Measurements from ENCODE around the gene GATA3.

GATA3 gene

GRCh38 chr10:8064436-8064835 is 9.9 kb downstream of the GATA3 start:
- DNase-seq (ENCODE audit: low read depth, low spot score), result no peak

- no peak for DNase-seq (ENCODE audit: low read depth, low spot score)
These were observed 11.2 kb downstream of the GATA3 start for GRCh38 chr10:8065651-8066050.

- no peak for DNase-seq (ENCODE audit: low read depth, low spot score)
These were observed 11.6 kb downstream of the GATA3 start for GRCh38 chr10:8066124-8066523.

GRCh38 chr10:8066797-8067196 is 12.3 kb downstream of the GATA3 start:
- DNase-seq (ENCODE audit: low read depth, low spot score), result no peak

DNA sequence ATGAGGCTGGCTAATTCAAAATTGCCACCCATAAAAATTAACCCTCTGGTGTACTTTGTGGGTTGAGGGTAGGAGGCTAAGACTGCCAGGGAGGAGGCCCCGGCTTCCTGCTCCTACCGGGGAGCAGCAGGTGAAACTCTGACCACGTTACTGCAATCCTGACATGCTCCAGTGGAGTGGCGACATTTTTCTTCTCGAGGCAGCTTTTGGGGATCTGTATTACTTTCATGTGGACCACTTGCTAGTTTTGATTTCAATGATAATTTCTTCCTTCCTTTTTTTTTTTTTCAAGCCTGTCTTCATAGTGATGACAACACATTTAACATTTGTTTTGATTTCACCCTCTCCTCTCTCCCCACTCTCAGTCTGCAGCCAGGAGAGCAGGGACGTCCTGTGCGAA is 14.6 kb downstream of the GATA3 start:
- DNase-seq (ENCODE audit: low read depth, low spot score), result no peak

GRCh38 chr10:8069627-8070026 is 15.1 kb downstream of the GATA3 start:
- no peak for DNase-seq (ENCODE audit: low read depth, low spot score)

DNA sequence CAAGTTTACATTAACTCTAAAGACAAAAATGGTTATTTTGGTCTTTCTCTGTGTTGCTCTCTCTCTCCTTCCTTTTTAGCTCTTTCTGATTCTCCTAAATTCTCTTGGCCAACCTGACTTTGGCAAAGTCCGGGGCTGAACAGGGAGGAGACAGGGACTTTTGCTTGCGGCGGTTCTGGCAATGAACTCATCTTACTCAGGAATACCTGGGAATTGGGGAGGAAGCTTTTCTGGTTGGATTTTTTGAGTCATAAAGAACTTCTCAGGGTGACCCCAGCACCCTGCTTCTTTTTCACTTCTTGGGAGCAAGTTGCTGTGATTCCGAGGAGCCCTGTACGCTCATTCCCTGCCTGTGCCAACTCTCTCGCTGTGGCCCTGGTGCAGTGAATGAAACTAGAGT is 16.0 kb downstream of the GATA3 start:
- no peak for DNase-seq (ENCODE audit: low read depth, low spot score)

- no peak for DNase-seq (ENCODE audit: low read depth, low spot score)
These were observed 16.5 kb downstream of the GATA3 start for GRCh38 chr10:8071006-8071405.

DNA sequence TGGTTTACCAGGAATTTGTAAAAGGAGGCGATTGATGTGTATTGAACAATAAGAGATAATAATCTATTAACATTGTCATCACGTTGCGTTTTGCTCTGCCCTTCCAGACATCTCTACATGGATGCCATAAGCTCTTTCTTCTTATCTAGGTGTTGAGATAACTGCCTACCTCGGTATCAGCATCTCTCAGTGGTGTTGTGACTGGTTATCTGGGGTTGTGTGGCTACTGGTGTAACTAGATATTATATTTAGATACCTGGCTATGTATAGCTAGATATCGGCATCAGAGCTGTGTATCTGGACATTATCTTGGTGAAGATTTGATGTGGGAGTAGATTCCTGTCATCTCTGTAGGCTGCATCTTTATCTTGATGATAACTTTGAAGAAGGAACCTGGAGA is 17.2 kb downstream of the GATA3 start:
- no peak for DNase-seq (ENCODE audit: low read depth, low spot score)

GRCh38 chr10:8072211-8072610 is 17.7 kb downstream of the GATA3 start:
- no peak for DNase-seq (ENCODE audit: low read depth, low spot score)

DNA sequence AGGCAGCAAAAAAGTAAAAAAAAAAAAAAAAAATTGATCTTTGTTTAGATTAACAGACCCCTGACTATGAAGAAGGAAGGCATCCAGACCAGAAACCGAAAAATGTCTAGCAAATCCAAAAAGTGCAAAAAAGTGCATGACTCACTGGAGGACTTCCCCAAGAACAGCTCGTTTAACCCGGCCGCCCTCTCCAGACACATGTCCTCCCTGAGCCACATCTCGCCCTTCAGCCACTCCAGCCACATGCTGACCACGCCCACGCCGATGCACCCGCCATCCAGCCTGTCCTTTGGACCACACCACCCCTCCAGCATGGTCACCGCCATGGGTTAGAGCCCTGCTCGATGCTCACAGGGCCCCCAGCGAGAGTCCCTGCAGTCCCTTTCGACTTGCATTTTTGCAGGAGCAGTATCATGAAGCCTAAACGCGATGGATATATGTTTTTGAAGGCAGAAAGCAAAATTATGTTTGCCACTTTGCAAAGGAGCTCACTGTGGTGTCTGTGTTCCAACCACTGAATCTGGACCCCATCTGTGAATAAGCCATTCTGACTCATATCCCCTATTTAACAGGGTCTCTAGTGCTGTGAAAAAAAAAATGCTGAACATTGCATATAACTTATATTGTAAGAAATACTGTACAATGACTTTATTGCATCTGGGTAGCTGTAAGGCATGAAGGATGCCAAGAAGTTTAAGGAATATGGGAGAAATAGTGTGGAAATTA is 19.4 kb downstream of the GATA3 start:
- DNase-seq (ENCODE audit: low read depth, low spot score), result no peak

DNA sequence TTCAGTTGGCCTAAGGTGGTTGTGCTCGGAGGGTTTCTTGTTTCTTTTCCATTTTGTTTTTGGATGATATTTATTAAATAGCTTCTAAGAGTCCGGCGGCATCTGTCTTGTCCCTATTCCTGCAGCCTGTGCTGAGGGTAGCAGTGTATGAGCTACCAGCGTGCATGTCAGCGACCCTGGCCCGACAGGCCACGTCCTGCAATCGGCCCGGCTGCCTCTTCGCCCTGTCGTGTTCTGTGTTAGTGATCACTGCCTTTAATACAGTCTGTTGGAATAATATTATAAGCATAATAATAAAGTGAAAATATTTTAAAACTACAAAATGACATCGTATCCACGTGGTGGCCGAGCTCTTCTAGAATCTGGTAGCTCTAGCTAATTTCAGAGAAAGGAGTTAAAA is 20.4 kb downstream of the GATA3 start:
- DNase-seq (ENCODE audit: low read depth, low spot score), result no peak

DNA sequence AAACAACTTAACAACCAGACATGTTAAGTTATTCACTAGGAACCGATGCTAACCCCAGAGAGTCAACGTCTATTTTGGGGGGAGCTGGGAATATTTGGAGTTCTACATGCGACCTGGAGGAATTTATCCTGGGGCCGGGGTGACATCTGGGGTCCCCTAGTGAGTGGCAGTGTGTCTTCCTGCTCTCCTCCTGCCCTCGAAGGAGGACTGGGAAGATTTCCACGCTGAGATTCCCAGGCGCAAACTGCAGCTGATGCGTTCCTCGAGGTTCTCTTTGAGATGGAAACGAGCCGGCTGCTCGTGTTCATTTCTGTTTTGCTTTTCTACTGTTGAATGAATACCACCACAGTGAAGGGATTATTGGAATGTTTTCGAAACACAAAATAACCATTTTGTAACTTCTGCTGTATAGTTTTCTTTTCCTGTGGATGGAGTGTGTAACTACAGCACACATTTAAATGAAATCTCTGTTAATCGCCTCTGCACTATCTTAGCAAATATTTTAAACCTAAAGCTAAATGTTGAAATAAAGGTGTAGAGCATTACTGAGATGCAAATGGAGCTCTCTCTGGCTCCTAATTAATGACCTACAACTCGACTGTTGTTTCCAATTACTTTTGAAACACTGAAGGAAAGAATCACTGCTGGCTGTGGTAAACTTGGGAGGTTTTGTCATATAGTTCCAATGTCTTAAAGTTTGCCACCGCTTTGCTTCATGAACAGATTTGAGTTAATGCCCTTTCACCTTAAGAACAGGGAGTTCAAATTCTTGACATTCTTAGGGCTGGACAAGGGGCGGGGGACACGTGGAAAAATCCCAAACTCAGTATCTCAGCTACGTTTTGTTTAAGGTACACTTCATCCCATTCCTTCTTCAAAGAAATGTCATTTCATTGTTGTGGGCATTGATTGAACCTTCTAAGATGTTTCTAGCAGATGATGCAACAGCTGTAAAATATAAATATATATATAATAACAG is 21.1 kb downstream of the GATA3 start:
- no peak for DNase-seq (ENCODE audit: low read depth, low spot score)

- DNase-seq (ENCODE audit: low read depth, low spot score), result no peak
These were observed 22.4 kb downstream of the GATA3 start for GRCh38 chr10:8076933-8077332.

DNA sequence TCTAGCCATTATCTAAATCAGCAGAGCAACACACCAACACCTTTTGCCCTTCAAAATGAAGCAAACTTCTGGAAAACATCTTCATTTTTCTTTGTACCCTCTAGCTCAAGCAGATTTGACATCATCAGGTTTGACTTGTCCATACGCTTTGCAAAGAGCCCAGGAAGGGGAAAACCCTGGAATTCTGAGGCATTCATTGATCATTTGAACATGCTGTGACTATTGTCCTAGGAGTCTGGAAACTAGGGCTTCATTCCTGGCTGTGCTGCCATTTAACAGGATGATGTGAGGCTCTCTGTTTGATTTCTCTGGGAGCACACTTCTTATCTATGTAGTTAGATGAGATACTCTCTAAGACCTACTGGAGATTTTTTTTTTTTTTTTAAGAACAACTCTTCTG is 23.5 kb downstream of the GATA3 start:
- no peak for DNase-seq (ENCODE audit: low read depth, low spot score)

DNA sequence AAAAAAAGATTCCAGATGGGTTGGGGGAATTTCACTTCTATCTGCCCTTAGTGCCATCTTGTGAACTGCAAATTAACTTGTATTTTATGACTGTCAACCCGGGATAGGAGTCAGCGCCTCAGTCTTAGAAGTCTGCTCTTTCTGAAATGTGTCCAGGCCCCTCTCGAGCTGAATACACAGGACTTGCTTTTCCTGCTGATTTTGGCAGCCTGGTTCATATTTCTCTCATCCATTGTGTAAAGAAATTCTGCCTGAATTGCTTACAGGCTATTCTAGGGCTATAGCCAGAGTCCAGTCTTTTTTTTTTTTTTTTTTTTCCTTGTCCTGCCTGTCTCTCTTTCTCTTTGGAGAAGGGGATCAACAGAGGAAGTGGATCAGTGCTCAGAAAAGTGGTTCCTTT is 24.6 kb downstream of the GATA3 start:
- DNase-seq (ENCODE audit: low read depth, low spot score), result no peak

DNA sequence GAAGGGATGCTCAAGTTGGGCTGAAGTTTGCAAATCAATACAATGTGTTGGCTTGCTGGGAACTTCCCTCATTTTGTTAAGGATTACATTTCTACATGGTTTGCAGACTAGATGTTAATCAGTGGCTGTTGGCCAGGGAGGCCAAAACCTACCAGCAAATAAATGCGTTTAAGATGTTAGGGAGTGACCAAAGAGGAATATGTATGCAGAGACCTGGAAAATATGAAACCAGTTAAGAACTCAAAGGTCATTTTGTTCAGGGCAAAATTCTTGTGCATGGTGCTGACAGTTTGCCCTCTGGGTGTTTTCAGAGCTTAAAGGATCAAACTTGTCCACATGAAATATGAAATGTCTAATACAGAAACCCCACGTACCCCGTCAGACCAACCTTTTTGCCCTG is 30.3 kb downstream of the GATA3 start:
- DNase-seq (ENCODE audit: low read depth, low spot score), result no peak

- no peak for DNase-seq (ENCODE audit: low read depth, low spot score)
These were observed 30.8 kb downstream of the GATA3 start for GRCh38 chr10:8085251-8085650.

- DNase-seq (ENCODE audit: low read depth, low spot score), result no peak
These were observed 31.8 kb downstream of the GATA3 start for GRCh38 chr10:8086315-8086714.

- peak; percentile 8 for DNase-seq (ENCODE audit: low read depth, low spot score)
These were observed 34.0 kb downstream of the GATA3 start for GRCh38 chr10:8088504-8088903.

DNA sequence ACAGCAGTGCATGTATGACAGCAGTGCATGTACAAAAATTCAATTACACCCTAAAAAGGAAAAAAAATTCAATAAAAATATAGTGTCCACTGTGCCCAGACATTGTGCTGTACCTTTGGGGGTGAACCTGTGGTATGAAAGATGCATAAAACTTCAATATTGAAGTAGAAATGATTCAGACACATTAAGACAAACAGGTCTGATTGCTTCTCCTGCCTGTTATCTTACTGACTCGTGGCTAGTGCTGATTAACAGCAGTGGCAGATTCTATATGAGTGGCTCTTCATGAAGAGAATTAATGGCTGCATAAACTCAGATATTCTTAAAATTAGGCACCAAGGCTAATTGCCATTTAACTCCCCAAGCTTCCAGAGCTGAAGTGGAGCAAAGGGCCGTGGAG is 37.9 kb downstream of the GATA3 start:
- no peak for DNase-seq (ENCODE audit: low read depth, low spot score)

GRCh38 chr10:8095959-8096358 is 41.5 kb downstream of the GATA3 start:
- DNase-seq (ENCODE audit: low read depth, low spot score), result no peak

- DNase-seq (ENCODE audit: low read depth, low spot score), result no peak
These were observed 42.4 kb downstream of the GATA3 start for GRCh38 chr10:8096931-8097330.
